Loucy (cell line): ENCODE data around the gene CHPF.

Experiments
- CTCF ChIP-seq: fragments of 200-600 bp; sonication (generic); conservative IDR thresholded peaks from 2 replicates; pipeline ENCODE4 v1.5.1; 2014; ENCODE audit warnings: mild to moderate bottlenecking, antibody characterized with exemption, low read length
- EZH2phosphoT487 ChIP-seq: fragments of 200-600 bp; IDR thresholded peaks from 2 replicates; pipeline ENCODE4 v1.6.1; 2018; ENCODE audit warnings: antibody characterized with exemption, mild to moderate bottlenecking, moderate library complexity, borderline replicate concordance

DNA sequence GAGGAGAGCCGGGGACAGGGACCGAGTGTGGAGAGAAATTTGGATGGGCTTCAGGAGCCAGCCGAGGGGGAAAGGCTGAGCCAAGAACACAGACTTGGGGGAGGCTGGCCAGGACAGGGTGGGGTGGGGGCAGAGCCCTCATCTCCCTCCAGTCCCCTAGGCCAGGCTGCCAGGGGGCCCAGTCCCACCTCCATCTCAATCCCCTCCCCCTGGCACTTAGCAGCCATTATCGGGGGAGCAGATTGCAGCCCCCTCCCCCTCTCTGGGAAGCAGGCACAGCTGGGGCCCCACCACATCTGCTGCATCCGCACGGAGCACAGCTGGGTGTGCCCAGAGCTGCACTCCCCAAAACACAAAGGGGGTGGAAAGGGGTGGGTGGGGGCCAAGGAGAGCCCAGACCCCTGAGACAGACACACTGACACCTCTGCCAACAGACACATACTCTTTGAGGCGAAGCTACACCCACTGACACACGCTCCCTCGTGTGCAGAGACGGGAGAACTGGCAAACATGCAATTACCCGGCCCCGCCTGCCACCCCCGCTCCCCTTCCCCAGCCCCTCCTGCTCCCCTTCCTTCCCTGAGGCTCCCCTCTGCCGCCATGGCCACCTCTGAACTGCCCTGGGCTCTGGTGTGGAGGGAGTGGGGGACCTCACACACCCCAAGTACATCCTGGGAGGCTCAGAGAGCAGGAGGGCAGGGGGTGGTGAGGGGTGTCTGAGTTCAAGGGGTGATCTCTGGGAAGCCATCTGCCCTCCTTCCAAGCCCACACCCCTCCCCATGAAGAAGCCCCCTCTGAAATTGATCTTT lies 34.4 kb downstream of the CHPF start:
- TF ChIP-seq EZH2phosphoT487 (no peak), CTCF (no peak)
